PC-3 (cell line): ENCODE measurements around the gene RDH16.

ENCODE experiments used
- EZH2 ChIP-seq: fragments of 300-600 bp; sonication (generic); IDR thresholded peaks from one replicate; pipeline ENCODE4 v1.6.1; 2017; ENCODE audit warnings: antibody characterized with exemption, mild to moderate bottlenecking, low read length; ENCODE audit not compliant: unreplicated experiment
- EZH2phosphoT487 ChIP-seq: fragments of 300-600 bp; sonication (generic); IDR thresholded peaks from 2 replicates; pipeline ENCODE4 v1.6.1; 2018; ENCODE audit warnings: mild to moderate bottlenecking, antibody characterized with exemption, low read length, borderline replicate concordance
- TF ChIP-seq, protein P1 (sequence below): fragments of 300-600 bp; sonication (generic); conservative IDR thresholded peaks from 2 replicates; pipeline ENCODE4 v1.5.1; 2017; ENCODE audit warnings: antibody characterized with exemption, low read depth, mild to moderate bottlenecking, low read length

DNA sequence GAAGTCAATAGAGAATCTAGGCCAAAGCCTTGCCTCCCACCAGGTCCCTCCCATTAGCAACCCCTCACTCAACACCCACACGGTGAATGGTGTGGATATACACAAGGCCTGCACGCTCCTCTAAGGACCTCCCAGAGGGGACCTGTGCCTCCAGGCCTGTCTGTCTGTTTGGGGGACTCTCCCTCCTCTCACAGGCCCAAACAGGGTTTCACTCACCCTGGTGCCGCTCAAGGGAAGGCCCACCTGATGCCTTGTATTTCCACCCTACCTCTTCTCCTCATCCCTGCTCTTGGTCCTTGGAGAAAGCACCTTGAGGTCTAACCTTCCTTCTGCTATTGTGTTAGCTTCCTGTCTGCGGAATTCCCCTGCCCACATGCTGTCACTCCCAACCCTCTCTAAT lies 27.6 kb downstream of the RDH16 start:
- TF ChIP-seq, protein P1, sequence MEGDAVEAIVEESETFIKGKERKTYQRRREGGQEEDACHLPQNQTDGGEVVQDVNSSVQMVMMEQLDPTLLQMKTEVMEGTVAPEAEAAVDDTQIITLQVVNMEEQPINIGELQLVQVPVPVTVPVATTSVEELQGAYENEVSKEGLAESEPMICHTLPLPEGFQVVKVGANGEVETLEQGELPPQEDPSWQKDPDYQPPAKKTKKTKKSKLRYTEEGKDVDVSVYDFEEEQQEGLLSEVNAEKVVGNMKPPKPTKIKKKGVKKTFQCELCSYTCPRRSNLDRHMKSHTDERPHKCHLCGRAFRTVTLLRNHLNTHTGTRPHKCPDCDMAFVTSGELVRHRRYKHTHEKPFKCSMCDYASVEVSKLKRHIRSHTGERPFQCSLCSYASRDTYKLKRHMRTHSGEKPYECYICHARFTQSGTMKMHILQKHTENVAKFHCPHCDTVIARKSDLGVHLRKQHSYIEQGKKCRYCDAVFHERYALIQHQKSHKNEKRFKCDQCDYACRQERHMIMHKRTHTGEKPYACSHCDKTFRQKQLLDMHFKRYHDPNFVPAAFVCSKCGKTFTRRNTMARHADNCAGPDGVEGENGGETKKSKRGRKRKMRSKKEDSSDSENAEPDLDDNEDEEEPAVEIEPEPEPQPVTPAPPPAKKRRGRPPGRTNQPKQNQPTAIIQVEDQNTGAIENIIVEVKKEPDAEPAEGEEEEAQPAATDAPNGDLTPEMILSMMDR, result no peak
- TF ChIP-seq EZH2phosphoT487 (no peak), EZH2 (no peak)
